HepG2 (cell line): ENCODE data around the gene REM2. TPM values are rescaled to one million over a fixed set of nuclear protein-coding genes. Genes with fewer than 3 reads are reported as not detected.
A peak's percentile ranks its signal among the peaks of the same experiment; 100 is the strongest.

Source experiments
- BCL3 ChIP-seq: sonication (generic); formaldehyde crosslinking; IDR thresholded peaks from 2 replicates; pipeline ENCODE4 v1.5.1; 2020; ENCODE audit warnings: mild to moderate bottlenecking, missing genetic modification reagents, moderate library complexity
- CERS6 ChIP-seq: sonication (generic); formaldehyde crosslinking; IDR thresholded peaks from 2 replicates; pipeline ENCODE4 v1.5.0; 2020; ENCODE audit warnings: missing genetic modification reagents
- HBP1 ChIP-seq: IDR thresholded peaks from 2 replicates; pipeline ENCODE4 v1.6.1; 2016; ENCODE audit warnings: low read depth, control low read depth
- HIC2 ChIP-seq: sonication (generic); formaldehyde crosslinking; IDR thresholded peaks from 2 replicates; pipeline ENCODE4 v1.9.0; 2022; ENCODE audit warnings: low read depth, missing genetic modification reagents
- NFAT5 ChIP-seq: sonication (generic); formaldehyde crosslinking; IDR thresholded peaks from 2 replicates; pipeline ENCODE4 v1.4.0; 2020; ENCODE audit warnings: missing genetic modification reagents
- RFXANK ChIP-seq: IDR thresholded peaks from 2 replicates; pipeline ENCODE4 v1.6.1; 2016
- SPEN ChIP-seq: sonication (generic); formaldehyde crosslinking; IDR thresholded peaks from 2 replicates; pipeline ENCODE4 v1.5.1; 2020; ENCODE audit warnings: low read depth, mild to moderate bottlenecking, missing genetic modification reagents
- THAP7 ChIP-seq: sonication (generic); formaldehyde crosslinking; IDR thresholded peaks from 2 replicates; pipeline ENCODE4 v1.8.1; 2023; ENCODE audit warnings: mild to moderate bottlenecking, missing genetic modification reagents
- ZNF18 ChIP-seq: sonication (generic); formaldehyde crosslinking; IDR thresholded peaks from 2 replicates; pipeline ENCODE4 v1.8.0; 2022; ENCODE audit warnings: mild to moderate bottlenecking, missing genetic modification reagents; ENCODE audit not compliant: insufficient replicate concordance
- ZNF253 ChIP-seq: sonication (generic); formaldehyde crosslinking; IDR thresholded peaks from 2 replicates; pipeline ENCODE4 v1.8.0; 2022; ENCODE audit warnings: mild to moderate bottlenecking, missing genetic modification reagents, borderline replicate concordance
- ZNF691 ChIP-seq: sonication (generic); formaldehyde crosslinking; IDR thresholded peaks from 2 replicates; pipeline ENCODE4 v1.4.0; 2020; ENCODE audit warnings: missing genetic modification reagents, low read depth, mild to moderate bottlenecking, borderline replicate concordance
- polyA plus RNA-seq, 8 experiments: library from polyadenylated mRNA; depleted of rRNA in 3 of 8; stranded (reverse) in 7 of 8; unstranded in 1 of 8; fragments of >200 nt; fragmentation: Illumina TruSeq in 4 of 8; extraction: Trizol in 4 of 8; gene quantifications; 2 replicates each; pipeline versions ENCODE4 v1.2.1 to v1.2.3, GENCODE V29; 2011 to 2016; ENCODE audit warnings: low read depth in 4 of 8, missing spikeins in 1 of 8, mixed read lengths in 1 of 8; ENCODE audit not compliant: insufficient read depth in 1 of 8
- total RNA-seq, 5 experiments: library from RNA; depleted of rRNA; stranded (reverse); fragments of >200 nt; fragmentation: Illumina TruSeq; extraction: Trizol; gene quantifications; 2 replicates each; pipeline ENCODE4 v1.2.3, GENCODE V29; 2016; ENCODE audit warnings: low read depth in 1 of 5

The REM2 gene
- total and polyA plus RNA-seq, 2 of the 13 experiments (the other 11 are each of a cell fraction or from before 2014, with no cell fraction given) = 0.20 TPM; not detected in 1

GRCh38 chr14:22871224-22872032 is 11.6 kb upstream of the REM2 start, which contains the start of gene LRP10 (continued):
- peak; percentile 59 for TF ChIP-seq NFAT5 (CRISPR knock-in tag)
- TF ChIP-seq CERS6 (CRISPR knock-in tag) = peak; percentile 86; the same call in 1 of the 2 replicates
- peak; percentile 53; the same call in 1 of the 2 replicates for TF ChIP-seq RFXANK (CRISPR knock-in tag)
- peak; percentile 99 for TF ChIP-seq BCL3 (CRISPR knock-in tag)
- TF ChIP-seq THAP7 (CRISPR knock-in tag) = peak; percentile 91
- peak; percentile 95 for TF ChIP-seq SPEN (CRISPR knock-in tag)
- TF ChIP-seq ZNF253 = peak; percentile 77; the same call in 1 of the 2 replicates
- peak; percentile 67 for TF ChIP-seq ZNF18 (CRISPR knock-in tag)
- peak; percentile 86; the same call in 1 of the 2 replicates for TF ChIP-seq HIC2 (CRISPR knock-in tag)
- peak; percentile 90 for TF ChIP-seq ZNF691
- TF ChIP-seq HBP1 = 0 out of 2 replicates have a peak, but pooled peaks have one; percentile 60
